ENCODE measurements around the gene BCAS2.

GRCh38 chr1:114623364-114623763, 41.9 kb upstream of the BCAS2 start:
- no peak for TF ChIP-seq POLR2AphosphoS5 (IDR thresholded peaks at IDR 0.05; ENCODE audit: low read depth)
- no peak for TF ChIP-seq CTCF (IDR thresholded peaks at IDR 0.05; ENCODE audit: insufficient read depth, low read length)
